Endodermal cell (in vitro differentiated cells): ENCODE measurements around the gene AXIN1. TPM values are rescaled to one million over a fixed set of nuclear protein-coding genes. Genes with fewer than 3 reads are reported as not detected.

ENCODE experiments used
- DNase-seq: peaks from one replicate; pipeline ENCODE4 v3.0.0-alpha.2; 2017
- H3K27ac ChIP-seq: 2 replicates; pipeline ENCODE4 v1.5.1; 2013; ENCODE audit warnings: mild to moderate bottlenecking, low read depth, low read length, moderate library complexity
- H3K27me3 ChIP-seq: 2 replicates; pipeline ENCODE4 v1.6.1; 2013; ENCODE audit warnings: mild to moderate bottlenecking, low read length, moderate library complexity; ENCODE audit not compliant: insufficient read depth, control insufficient read depth, poor library complexity, severe bottlenecking
- H3K36me3 ChIP-seq: 2 replicates; pipeline ENCODE4 v1.7.0; 2013; ENCODE audit warnings: mild to moderate bottlenecking, low read length, moderate library complexity; ENCODE audit not compliant: control insufficient read depth, insufficient read depth
- H3K4me1 ChIP-seq: one replicate; pipeline ENCODE4 v1.7.0; 2013; ENCODE audit warnings: low read length; ENCODE audit not compliant: control insufficient read depth, insufficient read depth
- H3K4me3 ChIP-seq: 2 replicates; pipeline ENCODE4 v1.5.1; 2013; ENCODE audit warnings: mild to moderate bottlenecking, low read length, moderate library complexity
- H3K9ac ChIP-seq: 2 replicates; pipeline ENCODE4 v1.6.1; 2013; ENCODE audit warnings: mild to moderate bottlenecking, low read length, moderate library complexity; ENCODE audit not compliant: poor library complexity, severe bottlenecking; ENCODE audit errors: extremely low read depth
- H3K9me3 ChIP-seq: 2 replicates; pipeline ENCODE4 v1.6.1; 2013; ENCODE audit warnings: mild to moderate bottlenecking, low read length, moderate library complexity; ENCODE audit not compliant: control insufficient read depth
- H3K27ac Mint-ChIP-seq: 2 replicates; pipeline ENCODE4 v1.8.0; 2020; ENCODE audit warnings: mixed read lengths
- H3K27me3 Mint-ChIP-seq: 2 replicates; pipeline ENCODE4 v1.8.0; 2021; ENCODE audit warnings: mild to moderate bottlenecking, mixed read lengths; ENCODE audit not compliant: insufficient read depth
- H3K36me3 Mint-ChIP-seq: 2 replicates; pipeline ENCODE4 v1.8.0; 2020; ENCODE audit warnings: low read depth, mixed read lengths
- H3K4me1 Mint-ChIP-seq: 2 replicates; pipeline ENCODE4 v1.8.0; 2020; ENCODE audit warnings: mixed read lengths
- H3K4me3 Mint-ChIP-seq: 2 replicates; pipeline ENCODE4 v1.8.0; 2020; ENCODE audit warnings: mild to moderate bottlenecking, moderate library complexity, mixed read lengths
- H3K9me3 Mint-ChIP-seq: 2 replicates; pipeline ENCODE4 v1.8.0; 2020; ENCODE audit warnings: mild to moderate bottlenecking, mixed read lengths
- CTCF ChIP-seq: fragments of 200-600 bp; sonication (generic); conservative IDR thresholded peaks from 2 replicates; pipeline ENCODE4 v1.5.0; 2021; ENCODE audit warnings: antibody characterized with exemption, mild to moderate bottlenecking
- WGBS, 2 experiments: methylation state at CpG; one replicate each; pipeline versions ENCODE4 v1.1.5 to v1.1.7; 2013; ENCODE audit warnings: missing lambda C conversion rate in 2 of 2, mixed read lengths in 1 of 2; ENCODE audit not compliant: insufficient coverage in 1 of 2, insufficient read length in 1 of 2; 5-methylcytosine and 5-hydroxymethylcytosine counted together
- total RNA-seq, 2 donors: library from RNA; stranded (reverse); fragmentation: NEBNext Ultra II Directional in 1 of 2; extraction: Animal tissue kit (Norgen Biotek cat#: 25700) in 1 of 2; gene quantifications; 2 replicates in 1 of 2; 3 replicates in 1 of 2; pipeline ENCODE4 v1.2.1, GENCODE V29; 2021

Gene AXIN1
- total RNA-seq, 2 donors from 2014 or later = 36.5 to 37.3 TPM

GRCh38 chr16:322476-323143, 29.9 kb downstream of the AXIN1 start:
- peaks cover 20% of the 10 kb centered on the region for H3K36me3 Mint-ChIP-seq

GRCh38 chr16:321532-321931, 31.0 kb downstream of the AXIN1 start:
- Histone ChIP-seq H3K27me3 (no peaks in the 10 kb centered on the region), H3K9me3 (no peaks in the 10 kb centered on the region), H3K4me3 (no peak overlapping the region), H3K9ac (no peak overlapping the region), H3K27ac (no peak overlapping the region), H3K36me3 (peaks cover 24% of the 10 kb centered on the region), H3K4me1 (no peaks in the 10 kb centered on the region)
- peaks cover 27% of the 10 kb centered on the region for H3K4me1 Mint-ChIP-seq
- H3K4me3 Mint-ChIP-seq = no peak overlapping the region
- H3K27me3 Mint-ChIP-seq = no peaks in the 10 kb centered on the region
- no peak overlapping the region for H3K27ac Mint-ChIP-seq
- no peak for DNase-seq
- 86 to 90% methylated on average over 8 to 9 of the region's 9 CpGs for WGBS, 2 experiments
- TF ChIP-seq CTCF = no peak
- H3K36me3 Mint-ChIP-seq = peaks cover 20% of the 10 kb centered on the region
- H3K9me3 Mint-ChIP-seq = no peaks in the 10 kb centered on the region

More at GRCh38 chr16:322476-323143, 29.9 kb downstream of the AXIN1 start:
- no peaks in the 10 kb centered on the region for H3K27me3 ChIP-seq
- no peak for TF ChIP-seq CTCF
- H3K27me3 Mint-ChIP-seq = no peaks in the 10 kb centered on the region
- DNase-seq = no peak
- H3K4me3 Mint-ChIP-seq = no peak overlapping the region
- H3K36me3 ChIP-seq = peaks cover 24% of the 10 kb centered on the region
- no peaks in the 10 kb centered on the region for H3K9me3 Mint-ChIP-seq
- peak overlapping the region; percentile 52 for H3K27ac Mint-ChIP-seq
- no peak overlapping the region for H3K4me3 ChIP-seq
- H3K4me1 ChIP-seq = no peaks in the 10 kb centered on the region
- H3K27ac ChIP-seq = no peak overlapping the region
- peaks cover 23% of the 10 kb centered on the region for H3K4me1 Mint-ChIP-seq
- 93 to 94% methylated on average over 8 to 13 of the region's 13 CpGs for WGBS, 2 experiments
- H3K9me3 ChIP-seq = no peaks in the 10 kb centered on the region
- no peak overlapping the region for H3K9ac ChIP-seq

- no peak overlapping the region for H3K4me3 ChIP-seq
- Mint-ChIP-seq H3K9me3 (no peaks in the 10 kb centered on the region), H3K36me3 (peaks cover 22% of the 10 kb centered on the region), H3K27ac (no peak overlapping the region), H3K27me3 (no peaks in the 10 kb centered on the region), H3K4me1 (peaks cover 22% of the 10 kb centered on the region), H3K4me3 (no peak overlapping the region)
- no peaks in the 10 kb centered on the region for H3K9me3 ChIP-seq
- TF ChIP-seq CTCF = no peak
- no peak overlapping the region for H3K27ac ChIP-seq
- H3K27me3 ChIP-seq = no peaks in the 10 kb centered on the region
- peaks cover 24% of the 10 kb centered on the region for H3K36me3 ChIP-seq
- DNase-seq = no peak
- H3K4me1 ChIP-seq = no peaks in the 10 kb centered on the region
- H3K9ac ChIP-seq = no peak overlapping the region
- 92 to 99% methylated on average over 3 to 5 of the region's 5 CpGs for WGBS, 2 experiments
These were observed 32.3 kb downstream of the AXIN1 start for GRCh38 chr16:320206-320605.
